Kidney (tissue), 14 donors: Measurements from ENCODE around the gene ZNF273. TPM values are rescaled to one million over a fixed set of nuclear protein-coding genes. Genes with fewer than 3 reads are reported as not detected.
"Not testable (repeated sequence)": the region's sequence is repeated elsewhere in the genome, so short reads cannot be mapped to it uniquely, and the experiment has no call there.

Source experiments
- DNase-seq, 5 donors: peaks; one replicate each; pipeline ENCODE4 v3.0.0-alpha.2; 2013 to 2020
- FAIRE-seq: peaks from 2 replicates; lab custom pipeline; 2012; peaks lifted over from hg19 to GRCh38; lab: Jason Lieb, UNC
- H3K27ac ChIP-seq, 2 donors: one replicate each; pipeline ENCODE4 v1.7.0; 2013; ENCODE audit warnings: low read depth in 2 of 2, low read length in 2 of 2, inconsistent platforms in 1 of 2
- H3K27me3 ChIP-seq: one replicate; pipeline ENCODE4 v1.7.1; 2013; ENCODE audit warnings: low read length, inconsistent platforms; ENCODE audit not compliant: control insufficient read depth, insufficient read depth
- H3K36me3 ChIP-seq, 3 donors: one replicate each; pipeline versions ENCODE4 v1.7.0 to v1.7.1; 2013; ENCODE audit warnings: low read length in 3 of 3, control low read depth in 1 of 3, inconsistent platforms in 1 of 3; ENCODE audit not compliant: insufficient read depth in 3 of 3, control insufficient read depth in 2 of 3
- H3K4me1 ChIP-seq, 3 donors: one replicate each; pipeline versions ENCODE4 v1.7.0 to v1.7.1; 2013; ENCODE audit warnings: low read length in 3 of 3, inconsistent platforms in 1 of 3, low read depth in 1 of 3; ENCODE audit not compliant: control insufficient read depth in 2 of 3, insufficient read depth in 2 of 3
- H3K4me3 ChIP-seq, 3 donors: one replicate each; pipeline versions ENCODE4 v1.7.0 to v1.8.1; 2013; ENCODE audit warnings: low read length in 3 of 3, control low read depth in 1 of 3, inconsistent platforms in 1 of 3
- H3K9ac ChIP-seq, 3 donors: one replicate each; pipeline versions ENCODE4 v1.7.0 to v1.7.1; 2013; ENCODE audit warnings: low read length in 3 of 3, control low read depth in 1 of 3, inconsistent platforms in 1 of 3
- H3K9me3 ChIP-seq, 3 donors: one replicate each; pipeline versions ENCODE4 v1.7.0 to v1.7.1; 2013; ENCODE audit warnings: low read length in 3 of 3, control low read depth in 1 of 3, inconsistent platforms in 1 of 3; ENCODE audit not compliant: control insufficient read depth in 2 of 3, insufficient read depth in 1 of 3
- CTCF ChIP-seq: IDR thresholded peaks from 3 replicates; pipeline ENCODE4 v1.5.1; 2012; ENCODE audit warnings: mild to moderate bottlenecking, moderate library complexity, borderline replicate concordance; ENCODE audit not compliant: insufficient read depth; ENCODE audit errors: extremely low read depth
- intact Hi-C: fragments of 100-400 bp; cut with DNase I; formaldehyde crosslinking; loops from one replicate; pipeline ENCODE4 v1.11.1; 2022
- polyA plus RNA-seq: library from polyadenylated mRNA; stranded (reverse); fragments of 350-450 nt; fragmentation: Illumina TruSeq; extraction: RNeasy Lipid Tissue Mini Kit (QIAGEN cat#74804); gene quantifications from one replicate; pipeline ENCODE4 v1.2.3, GENCODE V29; 2014; ENCODE audit warnings: low read depth, low replicate concordance; ENCODE audit not compliant: insufficient read depth
- total RNA-seq: library from RNA; stranded (reverse); fragmentation: NEBNext Ultra II Directional; extraction: Animal tissue kit (Norgen Biotek cat#: 25700); gene quantifications from one replicate; pipeline ENCODE4 v1.2.1, GENCODE V29; 2021
- donor health status: control.
- donor health status: control.
- donor health status: control.
- donor health status: control.
- donor health status: control.
- donor health status: DM: yes; HTN: yes; CAD: no.
- donor health status: Normal renal cell carcinoma (clear cell type).

The ZNF273 gene
- total and polyA plus RNA-seq, 2 donors from 2014 or later = 1.7 to 5.4 TPM

GRCh38 chr7:64907641-64908326, 4.7 kb downstream of the ZNF273 start:
- H3K9ac ChIP-seq = no peak overlapping the region
- DNase-seq (peak in 1 of 5 donors; percentile 6), FAIRE-seq (no peak)
- H3K27ac ChIP-seq = no peak overlapping the region
- H3K27me3 ChIP-seq = no peaks in the 10 kb centered on the region
- H3K36me3 ChIP-seq = no peaks in the 10 kb centered on the region
- intact Hi-C loops = no loop called here
- no peaks in the 10 kb centered on the region for H3K9me3 ChIP-seq
- no peak overlapping the region for H3K4me3 ChIP-seq
- H3K4me1 ChIP-seq = no peaks in the 10 kb centered on the region
- no peak for TF ChIP-seq CTCF

GRCh38 chr7:64908358-64908757, 5.3 kb downstream of the ZNF273 start:
- intact Hi-C loops = no loop called here
- no peaks in the 10 kb centered on the region for H3K36me3 ChIP-seq

GRCh38 chr7:64914557-64914956, 11.5 kb downstream of the ZNF273 start:
- Histone ChIP-seq H3K4me3 (no peak overlapping the region), H3K27me3 (no peaks in the 10 kb centered on the region), H3K36me3 (no peaks in the 10 kb centered on the region), H3K4me1 (no peaks in the 10 kb centered on the region), H3K27ac (no peak overlapping the region), H3K9me3 (no peaks in the 10 kb centered on the region), H3K9ac (no peak overlapping the region)
- TF ChIP-seq CTCF = no peak
- no peak for DNase-seq
- FAIRE-seq = no peak
- intact Hi-C loops = no loop called here

More at GRCh38 chr7:64908358-64908757, 5.3 kb downstream of the ZNF273 start:
- Histone ChIP-seq H3K9ac (no peak overlapping the region), H3K27ac (no peak overlapping the region), H3K27me3 (no peaks in the 10 kb centered on the region), H3K4me1 (no peaks in the 10 kb centered on the region), H3K9me3 (no peaks in the 10 kb centered on the region), H3K4me3 (no peak overlapping the region)
- FAIRE-seq = no peak
- TF ChIP-seq CTCF = no peak
- DNase-seq = no peak

DNA sequence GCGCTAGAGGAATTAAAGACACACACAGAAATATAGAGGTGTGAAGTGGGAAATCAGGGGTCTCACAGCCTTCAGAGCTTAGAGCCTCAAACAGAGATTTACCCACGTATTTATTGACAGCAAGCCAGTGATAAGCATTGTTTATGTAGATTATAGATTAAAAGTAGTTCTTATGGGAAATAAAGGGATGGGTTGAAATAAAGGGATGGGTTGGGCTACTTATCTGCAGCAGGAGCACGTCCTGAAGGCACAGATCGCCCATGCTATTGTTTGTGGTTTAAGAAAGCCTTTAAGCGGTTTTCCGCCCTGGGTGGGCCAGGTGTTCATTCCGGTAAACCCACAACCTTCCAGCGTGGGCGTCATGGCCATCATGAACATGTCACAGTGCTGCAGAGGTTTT, 12.2 kb downstream of the ZNF273 start:
- H3K27ac ChIP-seq, H3K9ac ChIP-seq, intact Hi-C loops, DNase-seq, H3K36me3 ChIP-seq, H3K27me3 ChIP-seq, H3K9me3 ChIP-seq, H3K4me3 ChIP-seq, FAIRE-seq, H3K4me1 ChIP-seq: not testable (repeated sequence)

DNA sequence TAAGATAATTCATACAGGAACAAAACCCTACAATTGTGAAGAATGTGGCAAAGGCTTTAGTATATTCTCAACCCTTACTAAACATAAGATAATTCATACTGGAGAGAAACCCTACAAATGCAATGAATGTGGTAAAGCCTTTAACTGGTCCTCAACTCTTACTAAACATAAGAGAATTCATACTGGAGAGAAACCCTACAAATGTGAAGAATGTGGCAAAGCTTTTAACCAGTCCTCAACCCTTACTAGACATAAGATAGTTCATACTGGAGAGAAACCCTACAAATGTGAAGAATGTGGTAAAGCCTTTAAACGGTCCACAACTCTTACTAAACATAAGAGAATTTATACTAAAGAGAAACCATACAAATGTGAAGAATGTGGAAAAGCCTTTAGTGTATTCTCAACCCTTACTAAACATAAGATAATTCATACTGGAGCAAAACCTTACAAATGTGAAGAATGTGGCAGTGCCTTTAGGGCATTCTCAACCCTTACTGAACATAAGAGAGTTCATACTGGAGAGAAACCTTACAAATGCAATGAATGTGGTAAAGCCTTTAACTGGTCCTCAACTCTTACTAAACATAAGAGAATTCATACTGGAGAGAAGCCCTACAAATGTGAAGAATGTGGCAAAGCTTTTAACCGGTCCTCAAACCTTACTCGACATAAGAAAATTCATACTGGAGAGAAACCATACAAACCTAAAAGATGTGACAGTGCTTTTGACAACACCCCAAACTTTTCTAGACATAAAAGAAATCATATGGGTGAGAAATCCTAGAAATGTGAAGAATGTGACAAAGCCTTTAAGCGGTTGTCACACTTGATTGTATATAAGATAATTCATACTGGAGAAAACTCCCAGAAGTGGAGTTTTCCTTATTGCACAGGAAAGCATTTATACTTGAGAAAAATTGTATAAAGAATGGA, 25.4 kb downstream of the ZNF273 start:
- H3K36me3 ChIP-seq, H3K4me3 ChIP-seq, H3K9ac ChIP-seq, H3K27ac ChIP-seq, FAIRE-seq, H3K27me3 ChIP-seq, intact Hi-C loops, DNase-seq, H3K4me1 ChIP-seq: not testable (repeated sequence)
- peaks cover 0 to 14% (median 6%) of the 10 kb centered on the region in 3 donors for H3K9me3 ChIP-seq
